OCI-LY7 (cell line): ENCODE results near the gene PDZD2.

Experiments used
- EZH2phosphoT487 ChIP-seq: fragments of 200-600 bp; sonication (generic); IDR thresholded peaks from 2 replicates; pipeline ENCODE4 v1.6.1; 2018; ENCODE audit warnings: low read depth, borderline replicate concordance, mild to moderate bottlenecking, mixed run types, antibody characterized with exemption, low read length, moderate library complexity, mixed read lengths
- TF ChIP-seq, protein P1 (sequence below): fragments of 200-600 bp; sonication (generic); conservative IDR thresholded peaks from 2 replicates; pipeline ENCODE4 v1.5.1; 2014; ENCODE audit warnings: mild to moderate bottlenecking, antibody characterized with exemption, low read length, moderate library complexity, mixed read lengths

DNA sequence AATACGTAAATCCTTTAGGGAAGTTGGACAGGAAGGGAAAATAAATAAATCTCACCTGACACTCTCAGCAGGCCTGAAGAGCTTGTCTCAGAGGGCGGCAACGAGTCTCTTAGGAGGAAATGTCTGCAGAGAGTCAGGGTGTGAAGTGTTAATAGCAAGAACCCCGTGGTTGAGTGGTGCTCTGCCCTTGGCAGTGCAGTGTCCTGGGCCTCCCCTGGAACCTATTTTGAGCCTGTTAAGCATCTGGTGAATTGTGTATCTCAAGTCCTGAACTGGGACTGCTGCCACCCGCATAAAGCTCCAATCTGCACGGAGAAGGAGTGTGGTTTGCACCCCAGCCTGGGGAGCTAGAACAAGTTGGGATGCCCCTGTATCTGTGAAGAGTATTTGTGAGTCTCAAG lies 323.4 kb downstream of the PDZD2 start:
- TF ChIP-seq, protein P1, sequence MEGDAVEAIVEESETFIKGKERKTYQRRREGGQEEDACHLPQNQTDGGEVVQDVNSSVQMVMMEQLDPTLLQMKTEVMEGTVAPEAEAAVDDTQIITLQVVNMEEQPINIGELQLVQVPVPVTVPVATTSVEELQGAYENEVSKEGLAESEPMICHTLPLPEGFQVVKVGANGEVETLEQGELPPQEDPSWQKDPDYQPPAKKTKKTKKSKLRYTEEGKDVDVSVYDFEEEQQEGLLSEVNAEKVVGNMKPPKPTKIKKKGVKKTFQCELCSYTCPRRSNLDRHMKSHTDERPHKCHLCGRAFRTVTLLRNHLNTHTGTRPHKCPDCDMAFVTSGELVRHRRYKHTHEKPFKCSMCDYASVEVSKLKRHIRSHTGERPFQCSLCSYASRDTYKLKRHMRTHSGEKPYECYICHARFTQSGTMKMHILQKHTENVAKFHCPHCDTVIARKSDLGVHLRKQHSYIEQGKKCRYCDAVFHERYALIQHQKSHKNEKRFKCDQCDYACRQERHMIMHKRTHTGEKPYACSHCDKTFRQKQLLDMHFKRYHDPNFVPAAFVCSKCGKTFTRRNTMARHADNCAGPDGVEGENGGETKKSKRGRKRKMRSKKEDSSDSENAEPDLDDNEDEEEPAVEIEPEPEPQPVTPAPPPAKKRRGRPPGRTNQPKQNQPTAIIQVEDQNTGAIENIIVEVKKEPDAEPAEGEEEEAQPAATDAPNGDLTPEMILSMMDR: no peak
- no peak for TF ChIP-seq EZH2phosphoT487
